ENCODE measurements around the gene KCNIP4.

The KCNIP4 gene

GRCh38 chr4:21887481-21887880 lies 61.1 kb downstream of the KCNIP4 start:
- Mint-ChIP-seq H3K9me3 (peaks cover 8% of the 10 kb centered on the region), H3K4me3 (no peak overlapping the region), H3K4me1 (ENCODE audit: low read depth) (no peaks in the 10 kb centered on the region), H3K36me3 (ENCODE audit: low read depth) (no peaks in the 10 kb centered on the region), H3K27ac (no peak overlapping the region), H3K27me3 (ENCODE audit: low read depth) (no peaks in the 10 kb centered on the region)

- H3K27me3 Mint-ChIP-seq (ENCODE audit: low read depth), result no peaks in the 10 kb centered on the region
Measured at GRCh38 chr4:21885770-21886169, 62.8 kb downstream of the KCNIP4 start.

DNA sequence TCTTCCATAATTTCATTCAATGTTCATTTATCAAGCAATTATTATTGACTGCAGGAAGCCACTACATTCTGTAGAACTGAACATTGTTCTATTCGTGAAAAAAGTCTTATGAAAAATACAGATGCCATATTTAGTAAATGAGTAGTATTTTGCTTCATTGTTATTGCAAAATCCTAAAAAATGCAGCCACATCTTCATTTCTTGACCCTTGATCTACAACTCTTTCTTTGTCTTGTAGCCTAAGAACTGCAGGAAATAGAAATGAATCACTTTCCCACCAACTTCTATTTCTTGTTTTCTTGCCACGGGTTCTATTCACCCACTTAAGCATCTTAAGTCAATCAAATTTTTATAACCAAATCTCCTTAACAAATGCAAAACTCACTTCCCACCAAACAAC lies 63.3 kb downstream of the KCNIP4 start:
- no peak overlapping the region for H3K4me3 Mint-ChIP-seq
- H3K27me3 Mint-ChIP-seq (ENCODE audit: low read depth), result no peaks in the 10 kb centered on the region

More at GRCh38 chr4:21885770-21886169, 62.8 kb downstream of the KCNIP4 start:
- Mint-ChIP-seq H3K9me3 (peaks cover 8% of the 10 kb centered on the region), H3K4me3 (no peak overlapping the region), H3K27ac (no peak overlapping the region), H3K36me3 (ENCODE audit: low read depth) (no peaks in the 10 kb centered on the region), H3K4me1 (ENCODE audit: low read depth) (no peaks in the 10 kb centered on the region)

DNA sequence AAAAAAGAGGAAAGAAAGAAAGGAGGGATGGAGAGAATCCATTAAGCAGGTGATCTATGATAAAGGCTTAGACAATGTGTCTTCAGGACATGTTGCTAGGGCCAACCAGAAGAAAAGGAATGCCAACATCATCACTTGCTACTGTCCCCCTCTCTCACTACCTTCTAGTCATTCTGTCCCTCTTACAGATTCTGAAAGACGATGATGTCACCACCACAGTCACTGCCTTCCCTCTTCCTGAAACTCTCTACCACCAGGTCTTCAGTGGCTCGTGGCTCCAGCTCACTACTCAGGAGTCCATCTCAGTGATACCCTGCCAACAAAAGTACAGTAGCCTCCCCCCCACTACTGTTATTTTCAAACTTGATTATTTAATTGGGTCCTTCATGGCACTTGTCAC lies 64.0 kb downstream of the KCNIP4 start:
- Mint-ChIP-seq H3K36me3 (ENCODE audit: low read depth) (no peaks in the 10 kb centered on the region), H3K4me3 (no peak overlapping the region), H3K27ac (no peak overlapping the region), H3K9me3 (peaks cover 8% of the 10 kb centered on the region), H3K27me3 (ENCODE audit: low read depth) (no peaks in the 10 kb centered on the region), H3K4me1 (ENCODE audit: low read depth) (no peaks in the 10 kb centered on the region)

More for the DNA sequence above, 63.3 kb downstream of the KCNIP4 start:
- Mint-ChIP-seq H3K4me1 (ENCODE audit: low read depth) (no peaks in the 10 kb centered on the region), H3K9me3 (peaks cover 8% of the 10 kb centered on the region), H3K36me3 (ENCODE audit: low read depth) (no peaks in the 10 kb centered on the region), H3K27ac (no peak overlapping the region)

DNA sequence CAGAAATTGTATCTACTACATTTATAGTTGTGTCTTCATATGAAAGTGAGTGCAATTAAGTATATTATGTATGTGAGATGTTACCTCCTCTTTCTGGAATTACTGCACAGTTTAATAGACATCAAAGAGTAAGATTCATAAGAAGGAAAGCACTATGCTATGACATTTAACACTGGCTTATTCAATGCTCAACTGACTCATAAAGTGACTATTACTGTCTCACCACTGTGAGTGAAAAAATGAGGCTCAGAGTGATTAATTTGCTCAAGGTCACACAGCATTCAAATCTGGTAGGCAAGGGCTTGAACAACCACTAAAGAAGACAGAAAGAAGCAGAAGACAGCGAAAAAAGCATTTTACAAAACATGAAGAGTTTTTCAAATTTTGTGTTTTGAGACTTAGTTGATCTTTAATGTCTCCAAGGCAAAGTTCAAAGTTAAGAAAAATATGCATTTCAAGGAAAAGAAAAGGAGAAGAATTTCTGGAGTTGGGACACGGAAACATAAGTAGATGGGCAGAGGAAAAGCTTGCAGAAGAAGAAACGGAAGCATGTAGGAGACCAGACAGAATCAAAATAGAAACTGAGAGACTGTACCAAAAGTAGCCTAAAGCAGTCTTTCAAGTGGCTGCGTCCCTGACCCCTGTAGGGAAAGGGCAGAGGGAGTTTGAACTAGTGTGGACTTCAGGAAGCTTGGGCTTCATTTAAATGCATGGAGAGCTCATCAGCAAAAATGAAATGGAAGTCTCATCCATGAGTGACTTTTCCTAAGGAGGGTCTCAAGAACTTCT lies 66.3 kb downstream of the KCNIP4 start:
- no peaks in the 10 kb centered on the region for H3K4me1 Mint-ChIP-seq (ENCODE audit: low read depth)
- no peaks in the 10 kb centered on the region for H3K36me3 Mint-ChIP-seq (ENCODE audit: low read depth)
- H3K4me3 Mint-ChIP-seq, result no peak overlapping the region
- H3K27me3 Mint-ChIP-seq (ENCODE audit: low read depth), result no peaks in the 10 kb centered on the region
- peaks cover 8% of the 10 kb centered on the region for H3K9me3 Mint-ChIP-seq
- H3K27ac Mint-ChIP-seq, result no peak overlapping the region

- Mint-ChIP-seq H3K9me3 (peaks cover under 1% of the 10 kb centered on the region), H3K27me3 (ENCODE audit: low read depth) (no peaks in the 10 kb centered on the region), H3K27ac (no peak overlapping the region), H3K4me3 (no peak overlapping the region), H3K36me3 (ENCODE audit: low read depth) (no peaks in the 10 kb centered on the region), H3K4me1 (ENCODE audit: low read depth) (no peaks in the 10 kb centered on the region)
Measured at GRCh38 chr4:21879187-21879586, 69.4 kb downstream of the KCNIP4 start.

GRCh38 chr4:21876711-21877110 lies 71.9 kb downstream of the KCNIP4 start:
- Mint-ChIP-seq H3K4me3 (no peak overlapping the region), H3K27me3 (ENCODE audit: low read depth) (no peaks in the 10 kb centered on the region), H3K27ac (no peak overlapping the region), H3K9me3 (no peaks in the 10 kb centered on the region), H3K4me1 (ENCODE audit: low read depth) (no peaks in the 10 kb centered on the region), H3K36me3 (ENCODE audit: low read depth) (no peaks in the 10 kb centered on the region)

- Mint-ChIP-seq H3K4me1 (ENCODE audit: low read depth) (no peaks in the 10 kb centered on the region), H3K9me3 (no peaks in the 10 kb centered on the region)
Measured at GRCh38 chr4:21873145-21873544, 75.4 kb downstream of the KCNIP4 start.

GRCh38 chr4:21872101-21872500 lies 76.5 kb downstream of the KCNIP4 start:
- Mint-ChIP-seq H3K27me3 (ENCODE audit: low read depth) (no peaks in the 10 kb centered on the region), H3K4me1 (ENCODE audit: low read depth) (no peaks in the 10 kb centered on the region), H3K36me3 (ENCODE audit: low read depth) (no peaks in the 10 kb centered on the region), H3K4me3 (no peak overlapping the region), H3K9me3 (no peaks in the 10 kb centered on the region), H3K27ac (no peak overlapping the region)

More at GRCh38 chr4:21873145-21873544, 75.4 kb downstream of the KCNIP4 start:
- Mint-ChIP-seq H3K27me3 (ENCODE audit: low read depth) (no peaks in the 10 kb centered on the region), H3K4me3 (no peak overlapping the region), H3K27ac (no peak overlapping the region), H3K36me3 (ENCODE audit: low read depth) (no peaks in the 10 kb centered on the region)

- Mint-ChIP-seq H3K36me3 (ENCODE audit: low read depth) (no peaks in the 10 kb centered on the region), H3K27me3 (ENCODE audit: low read depth) (no peaks in the 10 kb centered on the region), H3K27ac (no peak overlapping the region), H3K4me1 (ENCODE audit: low read depth) (no peaks in the 10 kb centered on the region), H3K9me3 (no peaks in the 10 kb centered on the region), H3K4me3 (no peak overlapping the region)
Measured at GRCh38 chr4:21869978-21870745, 78.4 kb downstream of the KCNIP4 start.

DNA sequence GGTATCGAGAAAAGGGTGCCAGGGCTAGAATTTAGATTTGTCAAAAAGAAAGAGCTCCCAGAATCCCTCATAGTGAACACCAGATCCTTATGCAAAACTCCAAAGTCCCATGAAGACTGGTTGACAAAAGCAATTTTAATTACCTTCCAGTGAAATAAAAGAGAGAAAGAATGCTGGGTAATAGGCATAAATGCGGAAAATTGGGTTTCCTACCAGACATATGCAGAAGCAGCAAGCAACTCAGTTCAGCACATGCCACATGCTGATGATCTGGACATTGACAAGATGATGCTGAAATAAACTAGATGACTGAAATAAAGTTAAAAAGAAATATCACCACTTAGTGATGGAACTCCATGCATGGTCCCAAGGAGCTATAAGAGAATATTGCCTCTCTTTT lies 83.9 kb downstream of the KCNIP4 start:
- no peaks in the 10 kb centered on the region for H3K4me1 Mint-ChIP-seq (ENCODE audit: low read depth)

GRCh38 chr4:21862917-21863316 lies 85.7 kb downstream of the KCNIP4 start:
- Mint-ChIP-seq H3K4me3 (no peak overlapping the region), H3K27me3 (ENCODE audit: low read depth) (no peaks in the 10 kb centered on the region), H3K9me3 (peaks cover 5% of the 10 kb centered on the region), H3K27ac (no peak overlapping the region), H3K36me3 (ENCODE audit: low read depth) (no peaks in the 10 kb centered on the region), H3K4me1 (ENCODE audit: low read depth) (no peaks in the 10 kb centered on the region)

More for the DNA sequence above, 83.9 kb downstream of the KCNIP4 start:
- Mint-ChIP-seq H3K27me3 (ENCODE audit: low read depth) (no peaks in the 10 kb centered on the region), H3K4me3 (no peak overlapping the region), H3K9me3 (peaks cover 5% of the 10 kb centered on the region), H3K27ac (no peak overlapping the region), H3K36me3 (ENCODE audit: low read depth) (no peaks in the 10 kb centered on the region)

DNA sequence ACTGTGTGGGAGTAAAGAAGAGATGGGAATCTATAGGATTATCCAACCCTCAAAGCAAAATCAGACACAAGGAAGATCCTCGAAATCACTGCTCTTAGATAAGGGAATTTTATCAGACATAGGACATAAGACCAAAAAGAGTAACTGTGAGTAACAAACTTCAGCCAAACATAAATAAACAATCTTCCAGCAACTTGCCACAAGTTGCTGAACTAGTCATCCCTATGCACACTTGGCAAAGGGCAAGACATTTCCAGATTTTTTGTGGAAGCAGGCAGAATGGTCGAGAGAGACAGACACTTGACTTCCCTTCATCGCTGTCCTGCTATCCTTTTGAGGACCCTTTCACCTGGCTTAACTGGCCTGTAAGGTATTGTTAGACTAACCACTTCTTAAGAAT lies 89.6 kb downstream of the KCNIP4 start:
- no peak overlapping the region for H3K27ac Mint-ChIP-seq
- H3K36me3 Mint-ChIP-seq (ENCODE audit: low read depth), result no peaks in the 10 kb centered on the region
- H3K4me1 Mint-ChIP-seq (ENCODE audit: low read depth), result no peaks in the 10 kb centered on the region
- no peak overlapping the region for H3K4me3 Mint-ChIP-seq
- peaks cover 5% of the 10 kb centered on the region for H3K9me3 Mint-ChIP-seq
- no peaks in the 10 kb centered on the region for H3K27me3 Mint-ChIP-seq (ENCODE audit: low read depth)

DNA sequence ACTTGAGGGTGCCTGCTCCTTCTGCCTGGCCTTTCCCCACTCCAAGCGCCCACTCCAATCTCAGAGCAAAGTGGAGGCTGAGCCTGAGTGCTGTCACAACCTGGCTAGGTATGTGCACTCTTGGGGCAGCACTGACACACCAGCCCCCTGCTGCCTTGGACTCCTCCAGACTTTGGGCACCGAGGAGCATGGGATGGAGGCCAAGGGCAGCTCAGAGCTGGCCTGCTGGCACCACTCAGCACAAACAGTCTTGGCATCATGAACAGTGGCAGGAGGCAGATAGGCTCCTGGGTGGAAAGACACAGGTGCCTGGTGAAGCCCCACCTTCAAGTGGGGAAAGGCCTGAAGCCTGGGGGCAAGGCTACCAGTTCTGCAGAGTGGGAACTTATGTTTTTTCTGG lies 91.8 kb downstream of the KCNIP4 start:
- H3K9me3 Mint-ChIP-seq, result peaks cover 2% of the 10 kb centered on the region
- no peaks in the 10 kb centered on the region for H3K36me3 Mint-ChIP-seq (ENCODE audit: low read depth)
- H3K4me1 Mint-ChIP-seq (ENCODE audit: low read depth), result no peaks in the 10 kb centered on the region

GRCh38 chr4:21856301-21856700 lies 92.3 kb downstream of the KCNIP4 start:
- H3K27me3 Mint-ChIP-seq (ENCODE audit: low read depth), result no peaks in the 10 kb centered on the region
- no peaks in the 10 kb centered on the region for H3K36me3 Mint-ChIP-seq (ENCODE audit: low read depth)
- no peak overlapping the region for H3K4me3 Mint-ChIP-seq
- no peaks in the 10 kb centered on the region for H3K9me3 Mint-ChIP-seq
- H3K4me1 Mint-ChIP-seq (ENCODE audit: low read depth), result no peaks in the 10 kb centered on the region
- no peak overlapping the region for H3K27ac Mint-ChIP-seq

More for the DNA sequence above, 91.8 kb downstream of the KCNIP4 start:
- H3K4me3 Mint-ChIP-seq, result no peak overlapping the region
- no peaks in the 10 kb centered on the region for H3K27me3 Mint-ChIP-seq (ENCODE audit: low read depth)
- H3K27ac Mint-ChIP-seq, result no peak overlapping the region
